Esophagus muscularis mucosa (tissue), 4 donors: ENCODE measurements around the gene RNF183. TPM values are rescaled to one million over a fixed set of nuclear protein-coding genes. Genes with fewer than 3 reads are reported as not detected.

Experiments used
- DNase-seq: peaks from one replicate; pipeline ENCODE4 v3.0.0-alpha.2; 2017; ENCODE audit errors: extremely low spot score
- H3K27ac ChIP-seq, 4 donors: fragments of 200-600 bp; sonication (generic); replicated peaks in 1 of 4; 1 replicate in 3 of 4; 2 replicates in 1 of 4; pipeline ENCODE4 v1.5.1; 2016 to 2019; ENCODE audit warnings: mild to moderate bottlenecking in 1 of 4
- H3K27me3 ChIP-seq, 4 donors: fragments of 200-600 bp; sonication (generic); one replicate each; pipeline versions ENCODE4 v1.5.1 to v1.6.0; 2016 to 2019
- H3K36me3 ChIP-seq, 4 donors: fragments of 200-600 bp; sonication (generic); one replicate each; pipeline ENCODE4 v1.5.1; 2016 to 2019
- H3K4me1 ChIP-seq, 4 donors: fragments of 200-600 bp; sonication (generic); one replicate each; pipeline ENCODE4 v1.5.1; 2016 to 2019
- H3K4me3 ChIP-seq, 4 donors: fragments of 200-600 bp; sonication (generic); 1 replicate in 2 of 4; 2 replicates in 2 of 4; pipeline ENCODE4 v1.5.1; 2016 to 2019; ENCODE audit warnings: mild to moderate bottlenecking in 4 of 4, moderate library complexity in 1 of 4
- H3K9me3 ChIP-seq, 4 donors: fragments of 200-600 bp; sonication (generic); 1 replicate in 3 of 4; 2 replicates in 1 of 4; pipeline ENCODE4 v1.5.1; 2016 to 2019
- EP300 ChIP-seq: sonication (generic); formaldehyde crosslinking; IDR thresholded peaks from one replicate; pipeline ENCODE4 v1.6.1; 2017; ENCODE audit warnings: antibody characterized with exemption
- POLR2A ChIP-seq: fragments of 450-650 bp; IDR thresholded peaks from one replicate; pipeline ENCODE4 v1.6.1; 2017; ENCODE audit warnings: antibody characterized with exemption, moderate library complexity, mild to moderate bottlenecking, low read depth
- POLR2AphosphoS5 ChIP-seq, 2 donors: sonication (generic); formaldehyde crosslinking; IDR thresholded peaks; one replicate each; pipeline ENCODE4 v1.6.1; 2017; ENCODE audit warnings: antibody characterized with exemption in 2 of 2
- WGBS: methylation state at CpG from one replicate; pipeline ENCODE4 v1.1.5; 2018; 5-methylcytosine and 5-hydroxymethylcytosine counted together
- intact Hi-C: fragments of 100-400 bp; cut with DNase I; formaldehyde crosslinking; loops from one replicate; pipeline ENCODE4 v1.15.1; 2023
- total RNA-seq, 4 donors: library from RNA; depleted of rRNA; stranded (reverse); fragments of >200 nt; gene quantifications; one replicate each; pipeline versions ENCODE4 v1.1.0 to v1.2.1, GENCODE V29; 2016
- TF ChIP-seq, protein P1 (sequence below), 3 experiments: fragments of 200-600 bp in 2 of 3; fragments of 450-650 bp in 1 of 3; sonication (generic) in 2 of 3; IDR thresholded peaks; one replicate each; pipeline ENCODE4 v1.5.1; 2017 to 2019; ENCODE audit warnings: antibody characterized with exemption in 3 of 3, mild to moderate bottlenecking in 2 of 3, moderate library complexity in 1 of 3

The RNF183 gene
- total RNA-seq, 4 donors from 2014 or later, result not detected

DNA sequence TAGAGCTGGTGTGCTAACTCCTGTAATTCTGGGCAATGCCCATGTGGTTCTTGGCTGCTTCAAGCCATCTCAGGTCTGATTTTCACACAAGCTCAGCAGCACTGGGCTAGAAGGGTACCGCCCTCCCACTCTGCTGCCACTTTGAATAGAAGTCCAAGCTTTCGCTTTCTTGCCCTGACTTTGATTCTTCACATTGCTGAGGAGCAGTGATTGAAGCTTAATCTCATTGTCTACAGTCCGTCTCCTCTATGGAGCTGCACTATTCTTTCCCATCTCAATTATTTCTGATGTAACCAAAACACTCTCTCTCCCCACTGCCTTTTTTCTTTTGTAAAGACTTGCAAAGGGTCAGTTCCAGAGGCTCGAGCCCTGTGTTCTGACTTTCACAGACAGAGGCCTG is 12.9 kb upstream of the RNF183 start:
- Histone ChIP-seq H3K4me3 (no peak overlapping the region), H3K27ac (no peak overlapping the region), H3K27me3 (no peaks in the 10 kb centered on the region), H3K9me3 (no peaks in the 10 kb centered on the region), H3K36me3 (peaks cover 7 to 45% (median 24%) of the 10 kb centered on the region in 4 donors), H3K4me1 (peaks cover 0 to 1% (median under 1%) of the 10 kb centered on the region in 4 donors)
- no peak for TF ChIP-seq EP300
- no peak for TF ChIP-seq POLR2A
- WGBS, result 97% methylated on average over 4 of the region's 4 CpGs
- no peak for DNase-seq
- intact Hi-C loops, result no loop called here

DNA sequence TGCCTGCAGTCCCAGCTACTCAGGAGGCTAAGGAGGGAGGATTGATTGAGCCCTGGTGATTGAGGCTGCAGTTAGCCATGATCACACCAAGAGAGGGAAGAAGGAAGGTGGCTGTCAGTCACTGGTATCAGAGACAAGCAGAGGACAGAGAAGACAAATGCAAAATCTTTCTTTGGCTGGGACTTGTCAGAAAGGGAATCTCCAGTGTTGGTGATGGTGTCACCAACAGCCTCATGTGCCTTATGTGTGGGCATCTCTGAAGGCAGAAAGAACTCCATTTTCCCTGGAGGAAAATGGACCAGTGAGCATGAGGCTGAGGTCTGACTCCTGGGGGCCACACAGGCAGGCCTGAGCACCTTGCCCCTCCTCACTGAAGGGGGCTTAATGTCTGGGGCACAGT is 12.1 kb upstream of the RNF183 start:
- no peaks in the 10 kb centered on the region for H3K9me3 ChIP-seq
- intact Hi-C loops, result no loop called here
- H3K27me3 ChIP-seq, result no peaks in the 10 kb centered on the region
- TF ChIP-seq POLR2AphosphoS5 (IDR thresholded peaks at IDR 0.05) (no peak), POLR2A (no peak)
- no peak overlapping the region for H3K4me3 ChIP-seq
- peaks cover 0 to 8% (median 2%) of the 10 kb centered on the region in 4 donors for H3K4me1 ChIP-seq
- DNase-seq, result no peak
- peaks cover 7 to 37% (median 20%) of the 10 kb centered on the region in 4 donors for H3K36me3 ChIP-seq
- no peak overlapping the region for H3K27ac ChIP-seq

DNA sequence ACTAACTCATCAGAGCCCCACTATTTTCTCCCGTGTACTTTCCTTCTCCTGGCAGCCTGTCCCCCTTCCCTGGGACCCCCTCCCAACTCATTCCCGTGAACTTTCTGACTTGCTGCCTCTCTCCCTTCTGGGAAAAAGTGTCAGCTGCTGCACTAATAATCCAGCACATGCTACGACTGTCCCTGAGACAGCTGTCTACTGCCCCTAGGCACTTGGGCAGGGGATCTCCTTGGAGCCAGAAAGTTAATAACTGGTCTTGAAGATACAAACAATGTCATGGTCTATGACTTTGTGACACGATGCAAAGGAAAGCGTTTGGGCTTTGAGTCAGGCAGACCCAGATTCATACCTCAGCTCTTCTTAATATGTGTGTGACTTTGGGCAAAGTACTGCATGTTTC is 10.1 kb upstream of the RNF183 start:
- H3K4me1 ChIP-seq, result peaks cover 0 to 12% (median 2%) of the 10 kb centered on the region in 4 donors
- no peaks in the 10 kb centered on the region for H3K9me3 ChIP-seq
- H3K4me3 ChIP-seq, result no peak overlapping the region
- intact Hi-C loops, result no loop called here
- WGBS, result 87% methylated on average over 5 of the region's 5 CpGs
- peaks cover 0 to 17% (median 6%) of the 10 kb centered on the region in 4 donors for H3K36me3 ChIP-seq
- H3K27ac ChIP-seq, result no peak overlapping the region
- DNase-seq, result no peak
- TF ChIP-seq POLR2AphosphoS5 (IDR thresholded peaks at IDR 0.05) (no peak), POLR2A (no peak), EP300 (no peak)
- TF ChIP-seq, protein P1, sequence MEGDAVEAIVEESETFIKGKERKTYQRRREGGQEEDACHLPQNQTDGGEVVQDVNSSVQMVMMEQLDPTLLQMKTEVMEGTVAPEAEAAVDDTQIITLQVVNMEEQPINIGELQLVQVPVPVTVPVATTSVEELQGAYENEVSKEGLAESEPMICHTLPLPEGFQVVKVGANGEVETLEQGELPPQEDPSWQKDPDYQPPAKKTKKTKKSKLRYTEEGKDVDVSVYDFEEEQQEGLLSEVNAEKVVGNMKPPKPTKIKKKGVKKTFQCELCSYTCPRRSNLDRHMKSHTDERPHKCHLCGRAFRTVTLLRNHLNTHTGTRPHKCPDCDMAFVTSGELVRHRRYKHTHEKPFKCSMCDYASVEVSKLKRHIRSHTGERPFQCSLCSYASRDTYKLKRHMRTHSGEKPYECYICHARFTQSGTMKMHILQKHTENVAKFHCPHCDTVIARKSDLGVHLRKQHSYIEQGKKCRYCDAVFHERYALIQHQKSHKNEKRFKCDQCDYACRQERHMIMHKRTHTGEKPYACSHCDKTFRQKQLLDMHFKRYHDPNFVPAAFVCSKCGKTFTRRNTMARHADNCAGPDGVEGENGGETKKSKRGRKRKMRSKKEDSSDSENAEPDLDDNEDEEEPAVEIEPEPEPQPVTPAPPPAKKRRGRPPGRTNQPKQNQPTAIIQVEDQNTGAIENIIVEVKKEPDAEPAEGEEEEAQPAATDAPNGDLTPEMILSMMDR (IDR thresholded peaks at IDR 0.05), result no peak
- H3K27me3 ChIP-seq, result no peaks in the 10 kb centered on the region

DNA sequence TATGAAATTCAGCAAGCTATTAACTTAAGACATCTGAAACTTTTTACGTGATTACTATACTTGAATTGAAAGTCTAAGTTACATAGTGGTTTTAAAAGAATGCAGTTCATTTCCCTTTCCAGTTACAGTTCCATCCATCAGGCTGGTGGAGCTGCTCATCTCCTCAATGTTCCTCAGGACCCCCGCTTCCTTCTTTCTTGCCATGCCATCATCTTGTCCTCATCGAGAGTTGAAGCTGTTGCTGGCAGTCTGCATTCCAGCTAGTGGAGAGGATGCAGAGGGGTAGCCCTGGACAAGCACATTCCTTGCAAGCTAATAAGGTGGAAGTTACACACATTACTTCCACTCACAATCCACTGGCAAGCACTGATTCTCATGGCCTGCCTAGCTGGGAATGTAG is 8.8 kb upstream of the RNF183 start:
- no peak overlapping the region for H3K27ac ChIP-seq
- H3K4me1 ChIP-seq, result peaks cover 0 to 12% (median 2%) of the 10 kb centered on the region in 4 donors
- peaks cover 0 to 6% (median under 1%) of the 10 kb centered on the region in 4 donors for H3K36me3 ChIP-seq
- intact Hi-C loops, result no loop called here
- WGBS, result 91% methylated on average over 3 of the region's 3 CpGs
- H3K4me3 ChIP-seq, result no peak overlapping the region
- TF ChIP-seq EP300 (no peak), POLR2A (no peak), POLR2AphosphoS5 (IDR thresholded peaks at IDR 0.05) (no peak)
- TF ChIP-seq, protein P1 (IDR thresholded peaks at IDR 0.05), result no peak
- no peak for DNase-seq
- H3K9me3 ChIP-seq, result no peaks in the 10 kb centered on the region
- H3K27me3 ChIP-seq, result no peaks in the 10 kb centered on the region

DNA sequence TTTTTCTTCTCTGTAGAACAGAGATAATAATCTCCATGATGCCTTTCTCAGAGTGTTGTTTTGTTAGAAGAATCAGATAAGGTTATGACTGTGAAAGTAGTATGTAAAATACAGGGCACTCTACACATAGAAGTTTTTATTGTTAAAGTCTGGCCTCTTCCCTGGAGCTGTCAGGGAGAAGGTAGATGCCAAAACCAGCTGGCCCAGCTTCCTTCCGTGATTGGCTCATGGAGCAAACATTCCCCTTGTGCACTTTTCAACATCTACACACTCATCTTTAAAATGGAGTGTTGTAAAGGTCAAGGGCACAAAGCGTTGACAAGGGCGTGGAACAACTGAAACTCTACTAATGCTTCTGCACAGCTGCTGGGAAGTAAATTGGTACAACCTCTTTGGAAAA is 7.4 kb upstream of the RNF183 start:
- intact Hi-C loops, result no loop called here
- 29% methylated on average over 3 of the region's 3 CpGs for WGBS
- TF ChIP-seq POLR2A (no peak), POLR2AphosphoS5 (IDR thresholded peaks at IDR 0.05) (no peak), EP300 (no peak)
- TF ChIP-seq, protein P1 (IDR thresholded peaks at IDR 0.05), result no peak

More for the DNA sequence above, 7.4 kb upstream of the RNF183 start:
- no peaks in the 10 kb centered on the region for H3K9me3 ChIP-seq
- H3K27ac ChIP-seq, result no peak overlapping the region
- no peaks in the 10 kb centered on the region for H3K36me3 ChIP-seq
- no peaks in the 10 kb centered on the region for H3K27me3 ChIP-seq
- no peak overlapping the region for H3K4me3 ChIP-seq
- peaks cover 0 to 12% (median 2%) of the 10 kb centered on the region in 4 donors for H3K4me1 ChIP-seq
- DNase-seq, result no peak
